ENCODE results near the gene PFKFB1. TPM values are rescaled to one million over a fixed set of nuclear protein-coding genes. Genes with fewer than 3 reads are reported as not detected.

The PFKFB1 gene
- total RNA-seq, 1 experiment from 2014 or later: 0.36 TPM

GRCh38 chrX:55029291-55029690, 35.3 kb upstream of the PFKFB1 start:
- Histone ChIP-seq H3K27me3 (ENCODE audit: control insufficient read depth, insufficient read depth, low read length) (no peaks in the 10 kb centered on the region), H3K4me1 (ENCODE audit: control insufficient read depth, insufficient read depth, low read length) (no peaks in the 10 kb centered on the region), H3K36me3 (ENCODE audit: control insufficient read depth, insufficient read depth, low read length) (no peaks in the 10 kb centered on the region), H3K9me3 (ENCODE audit: control insufficient read depth, insufficient read depth, low read depth, low read length) (no peaks in the 10 kb centered on the region), H3K4me3 (ENCODE audit: low read depth in 2 of 2, low read length in 2 of 2) (no peak overlapping the region), H3K27ac (ENCODE audit: low read length) (no peak overlapping the region)
- no peak for ATAC-seq
- DNase-seq (ENCODE audit: low read depth, low spot score): no peak
- TF ChIP-seq SIN3A (IDR thresholded peaks at IDR 0.05; ENCODE audit: borderline replicate concordance, insufficient read depth, low read depth, low read length) (no peak), CTCF (IDR thresholded peaks at IDR 0.05) (no peak), TCF7L2 (IDR thresholded peaks at IDR 0.05; ENCODE audit: low read depth, low read length) (no peak), POLR2AphosphoS5 (IDR thresholded peaks at IDR 0.05; ENCODE audit: low read depth, low read length) (no peak)
- TF ChIP-seq, protein P1, sequence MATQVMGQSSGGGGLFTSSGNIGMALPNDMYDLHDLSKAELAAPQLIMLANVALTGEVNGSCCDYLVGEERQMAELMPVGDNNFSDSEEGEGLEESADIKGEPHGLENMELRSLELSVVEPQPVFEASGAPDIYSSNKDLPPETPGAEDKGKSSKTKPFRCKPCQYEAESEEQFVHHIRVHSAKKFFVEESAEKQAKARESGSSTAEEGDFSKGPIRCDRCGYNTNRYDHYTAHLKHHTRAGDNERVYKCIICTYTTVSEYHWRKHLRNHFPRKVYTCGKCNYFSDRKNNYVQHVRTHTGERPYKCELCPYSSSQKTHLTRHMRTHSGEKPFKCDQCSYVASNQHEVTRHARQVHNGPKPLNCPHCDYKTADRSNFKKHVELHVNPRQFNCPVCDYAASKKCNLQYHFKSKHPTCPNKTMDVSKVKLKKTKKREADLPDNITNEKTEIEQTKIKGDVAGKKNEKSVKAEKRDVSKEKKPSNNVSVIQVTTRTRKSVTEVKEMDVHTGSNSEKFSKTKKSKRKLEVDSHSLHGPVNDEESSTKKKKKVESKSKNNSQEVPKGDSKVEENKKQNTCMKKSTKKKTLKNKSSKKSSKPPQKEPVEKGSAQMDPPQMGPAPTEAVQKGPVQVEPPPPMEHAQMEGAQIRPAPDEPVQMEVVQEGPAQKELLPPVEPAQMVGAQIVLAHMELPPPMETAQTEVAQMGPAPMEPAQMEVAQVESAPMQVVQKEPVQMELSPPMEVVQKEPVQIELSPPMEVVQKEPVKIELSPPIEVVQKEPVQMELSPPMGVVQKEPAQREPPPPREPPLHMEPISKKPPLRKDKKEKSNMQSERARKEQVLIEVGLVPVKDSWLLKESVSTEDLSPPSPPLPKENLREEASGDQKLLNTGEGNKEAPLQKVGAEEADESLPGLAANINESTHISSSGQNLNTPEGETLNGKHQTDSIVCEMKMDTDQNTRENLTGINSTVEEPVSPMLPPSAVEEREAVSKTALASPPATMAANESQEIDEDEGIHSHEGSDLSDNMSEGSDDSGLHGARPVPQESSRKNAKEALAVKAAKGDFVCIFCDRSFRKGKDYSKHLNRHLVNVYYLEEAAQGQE (IDR thresholded peaks at IDR 0.05; ENCODE audit: insufficient read depth in 1 of 2, low read depth in 2 of 2, low read length in 1 of 2): no peak
- ChIA-PET POLR2A (no interaction called here), CTCF (no interaction called here)
- in situ Hi-C loops (cut with HindIII; ENCODE audit: low pct_unique_long_range_greater_than_20kb, low sequenced_read_pairs) (no loop called here), intact Hi-C loops (cut with micrococcal nuclease; ENCODE audit: unreplicated experiment) (no loop called here)
- BruUV-seq (replicated peaks): no TSS peak

GRCh38 chrX:55028611-55029010, 34.6 kb upstream of the PFKFB1 start:
- ChIA-PET POLR2A (no interaction called here), CTCF (no interaction called here)
- H3K9me3 ChIP-seq (ENCODE audit: control insufficient read depth, insufficient read depth, low read depth, low read length): no peaks in the 10 kb centered on the region
- no TSS peak for BruUV-seq (replicated peaks)
- intact Hi-C loops (cut with micrococcal nuclease; ENCODE audit: unreplicated experiment): no loop called here
- no peak overlapping the region for H3K4me3 ChIP-seq (ENCODE audit: low read depth in 2 of 2, low read length in 2 of 2)
- no peak overlapping the region for H3K27ac ChIP-seq (ENCODE audit: low read length)
- TF ChIP-seq SIN3A (IDR thresholded peaks at IDR 0.05; ENCODE audit: borderline replicate concordance, insufficient read depth, low read depth, low read length): no peak
- no peak for TF ChIP-seq TCF7L2 (IDR thresholded peaks at IDR 0.05; ENCODE audit: low read depth, low read length)
- H3K36me3 ChIP-seq (ENCODE audit: control insufficient read depth, insufficient read depth, low read length): no peaks in the 10 kb centered on the region
- in situ Hi-C loops (cut with HindIII; ENCODE audit: low pct_unique_long_range_greater_than_20kb, low sequenced_read_pairs): no loop called here
- no peaks in the 10 kb centered on the region for H3K27me3 ChIP-seq (ENCODE audit: control insufficient read depth, insufficient read depth, low read length)
- H3K4me1 ChIP-seq (ENCODE audit: control insufficient read depth, insufficient read depth, low read length): no peaks in the 10 kb centered on the region
- ATAC-seq: no peak
- no peak for DNase-seq (ENCODE audit: low read depth, low spot score)

GRCh38 chrX:55028040-55028439, 34.1 kb upstream of the PFKFB1 start:
- ATAC-seq (no peak), DNase-seq (ENCODE audit: low read depth, low spot score) (no peak)
- H3K36me3 ChIP-seq (ENCODE audit: control insufficient read depth, insufficient read depth, low read length): no peaks in the 10 kb centered on the region
- no peak overlapping the region for H3K4me3 ChIP-seq (ENCODE audit: low read depth in 2 of 2, low read length in 2 of 2)
- in situ Hi-C loops (cut with HindIII; ENCODE audit: low pct_unique_long_range_greater_than_20kb, low sequenced_read_pairs): no loop called here
- H3K9me3 ChIP-seq (ENCODE audit: control insufficient read depth, insufficient read depth, low read depth, low read length): no peaks in the 10 kb centered on the region
- ChIA-PET POLR2A (no interaction called here), CTCF (no interaction called here)
- no peak overlapping the region for H3K27ac ChIP-seq (ENCODE audit: low read length)
- no TSS peak for BruUV-seq (replicated peaks)
- H3K4me1 ChIP-seq (ENCODE audit: control insufficient read depth, insufficient read depth, low read length): no peaks in the 10 kb centered on the region
- no peaks in the 10 kb centered on the region for H3K27me3 ChIP-seq (ENCODE audit: control insufficient read depth, insufficient read depth, low read length)
- intact Hi-C loops (cut with micrococcal nuclease; ENCODE audit: unreplicated experiment): no loop called here
- TF ChIP-seq, protein P1 (IDR thresholded peaks at IDR 0.05; ENCODE audit: insufficient read depth in 1 of 2, low read depth in 2 of 2, low read length in 1 of 2): no peak

Data from Panc1 (cell line).